Measurements from ENCODE around the gene RAD51B. TPM values are rescaled to one million over a fixed set of nuclear protein-coding genes. Genes with fewer than 3 reads are reported as not detected.

The RAD51B gene
- total RNA-seq, 1 experiment from 2014 or later, result 20.0 TPM

DNA sequence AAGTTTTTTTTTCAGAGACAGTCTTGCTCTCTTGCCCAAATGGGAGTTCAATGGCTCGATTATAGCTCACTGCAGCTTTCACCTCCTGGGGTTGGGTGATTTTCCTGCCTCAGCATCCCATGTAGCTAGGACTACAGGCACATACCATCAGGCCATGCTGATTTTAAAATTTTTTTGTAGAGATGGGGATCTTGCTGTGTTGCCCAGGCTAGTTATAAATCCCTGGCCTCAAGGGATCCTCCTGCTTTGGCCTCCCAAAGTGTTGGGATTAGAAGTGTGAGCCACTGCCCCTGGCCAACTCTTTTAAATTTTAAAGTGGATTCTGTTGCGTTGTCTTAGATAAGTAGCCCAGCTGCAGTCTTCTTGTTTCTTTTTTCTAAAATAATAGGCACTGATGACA is 115.8 kb downstream of the RAD51B start (continued):
- TF ChIP-seq EZH2 (IDR thresholded peaks at IDR 0.05) (no peak), CEBPB (IDR thresholded peaks at IDR 0.05; ENCODE audit: low read depth) (no peak), TCF7L2 (IDR thresholded peaks at IDR 0.05; ENCODE audit: borderline replicate concordance, extremely low read depth, insufficient read depth, insufficient read length) (no peak), EGR1 (IDR thresholded peaks at IDR 0.05; ENCODE audit: low read depth) (no peak), SRF (IDR thresholded peaks at IDR 0.05; ENCODE audit: low read depth) (no peak), POLR2AphosphoS5 (IDR thresholded peaks at IDR 0.05; ENCODE audit: low read depth, low read length) (no peak), ZFX (IDR thresholded peaks at IDR 0.05) (no peak), SP1 (IDR thresholded peaks at IDR 0.05; ENCODE audit: low read depth) (no peak), ZNF274 (IDR thresholded peaks at IDR 0.05; ENCODE audit: low read depth, low read length) (no peak)

GRCh38 chr14:67938071-67938470 is 118.5 kb downstream of the RAD51B start:
- POLR2A ChIA-PET, result no interaction called here
- intact Hi-C loops (cut with micrococcal nuclease), result loop anchor here (10.0 kb wide), 1 partner anchor 353 kb away; no protein-coding TSS in a partner anchor
- H3K9me3 ChIP-seq (ENCODE audit: control insufficient read depth in 1 of 2, insufficient read depth in 1 of 2, low read depth in 1 of 2, low read length in 2 of 2), result no peaks in the 10 kb centered on the region
- no peak overlapping the region for H3K4me3 ChIP-seq (replicated peaks in 1 of 2; ENCODE audit: low read depth in 1 of 2, low read length in 2 of 2)
- TF ChIP-seq EZH2 (IDR thresholded peaks at IDR 0.05), result no peak
- no peak for TF ChIP-seq POLR2A (IDR thresholded peaks at IDR 0.05; ENCODE audit: borderline replicate concordance, extremely low read depth, insufficient read depth, insufficient read length)
- no peak for TF ChIP-seq SP1 (IDR thresholded peaks at IDR 0.05; ENCODE audit: low read depth)
- no peak for TF ChIP-seq ZBTB33 (IDR thresholded peaks at IDR 0.05; ENCODE audit: extremely low read depth, insufficient replicate concordance, low read length)
- TF ChIP-seq CBX3 (IDR thresholded peaks at IDR 0.05; ENCODE audit: low read depth), result no peak
- no peak for TF ChIP-seq JUND (IDR thresholded peaks at IDR 0.05)
- TF ChIP-seq RAD21 (IDR thresholded peaks at IDR 0.05; ENCODE audit: low read depth), result no peak
- no peak for TF ChIP-seq MAX (IDR thresholded peaks at IDR 0.05)
- no peak for TF ChIP-seq TCF7L2 (IDR thresholded peaks at IDR 0.05; ENCODE audit: borderline replicate concordance, extremely low read depth, insufficient read depth, insufficient read length)
- no peak for TF ChIP-seq SRF (IDR thresholded peaks at IDR 0.05; ENCODE audit: low read depth)
- CTCF ChIA-PET, result interaction anchor here (1.3 kb wide), 1 partner anchor 906 kb away, joined by 4 read pairs; no protein-coding TSS in a partner anchor
- H2AFZ ChIP-seq (ENCODE audit: low read depth, low read length, poor library complexity, severe bottlenecking), result no peak overlapping the region
- no peaks in the 10 kb centered on the region for H3K36me3 ChIP-seq (ENCODE audit: control insufficient read depth in 1 of 2, insufficient read depth in 2 of 2, low read length in 2 of 2)
- no peak overlapping the region for H3K4me2 ChIP-seq (ENCODE audit: low read length)
- no peak for DNase-seq (ENCODE audit: low read depth, low spot score)
- no peaks in the 10 kb centered on the region for H3K27me3 ChIP-seq (ENCODE audit: insufficient read depth, low read length)
- no peaks in the 10 kb centered on the region for H3K79me2 ChIP-seq (ENCODE audit: insufficient read depth, low read length)
- no TSS peak for BruUV-seq (replicated peaks)
- H3K9me2 ChIP-seq (ENCODE audit: insufficient read depth), result no peaks in the 10 kb centered on the region
- RAD21 ChIA-PET (ENCODE audit: low non-redundant PET in 1 of 2, low total read pairs in 2 of 2, uncharacterized antibody in 2 of 2, unreplicated experiment in 2 of 2), result no interaction called here
- ATAC-seq, result no peak
- H4K20me1 ChIP-seq (ENCODE audit: insufficient read depth), result no peaks in the 10 kb centered on the region
- no peak overlapping the region for H3K9ac ChIP-seq (ENCODE audit: low read length)
- no peak overlapping the region for H3K27ac ChIP-seq (ENCODE audit: low read depth, low read length)
- H3K4me1 ChIP-seq (ENCODE audit: control insufficient read depth in 1 of 2, insufficient read depth in 2 of 2, low read length in 2 of 2), result peaks cover 16 to 39% of the 10 kb centered on the region in 2 experiments

Measured in HCT116 (cell line).